ENCODE measurements around the gene OBSCN.
A peak's percentile ranks its signal among the peaks of the same experiment; 100 is the strongest.

Gene OBSCN

DNA sequence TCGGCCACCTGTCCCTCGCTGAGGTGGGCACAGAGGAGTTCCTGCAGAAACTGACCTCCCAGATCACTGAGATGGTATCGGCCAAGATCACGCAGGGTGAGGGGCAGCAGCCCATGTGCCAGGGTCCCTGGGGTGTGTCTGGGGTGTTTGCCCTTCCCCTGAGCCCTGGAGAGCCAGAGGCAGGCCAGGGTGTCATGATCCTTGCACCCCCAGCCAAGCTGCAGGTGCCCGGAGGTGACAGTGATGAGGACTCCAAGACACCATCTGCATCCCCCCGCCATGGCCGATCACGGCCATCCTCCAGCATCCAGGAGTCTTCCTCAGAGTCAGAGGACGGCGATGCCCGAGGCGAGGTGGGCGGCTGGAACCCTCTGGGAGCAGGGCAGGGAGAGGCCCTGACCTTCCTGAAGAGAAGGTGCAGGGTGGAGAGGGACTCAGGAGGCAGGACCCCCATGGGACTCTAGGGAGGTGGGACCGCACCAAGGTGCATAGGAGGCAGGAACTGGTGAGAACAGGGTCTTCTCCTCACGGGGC lies 129.3 kb downstream of the OBSCN start:
- DNase-seq (ENCODE audit: low read depth) = no peak
- TF ChIP-seq, protein P1, sequence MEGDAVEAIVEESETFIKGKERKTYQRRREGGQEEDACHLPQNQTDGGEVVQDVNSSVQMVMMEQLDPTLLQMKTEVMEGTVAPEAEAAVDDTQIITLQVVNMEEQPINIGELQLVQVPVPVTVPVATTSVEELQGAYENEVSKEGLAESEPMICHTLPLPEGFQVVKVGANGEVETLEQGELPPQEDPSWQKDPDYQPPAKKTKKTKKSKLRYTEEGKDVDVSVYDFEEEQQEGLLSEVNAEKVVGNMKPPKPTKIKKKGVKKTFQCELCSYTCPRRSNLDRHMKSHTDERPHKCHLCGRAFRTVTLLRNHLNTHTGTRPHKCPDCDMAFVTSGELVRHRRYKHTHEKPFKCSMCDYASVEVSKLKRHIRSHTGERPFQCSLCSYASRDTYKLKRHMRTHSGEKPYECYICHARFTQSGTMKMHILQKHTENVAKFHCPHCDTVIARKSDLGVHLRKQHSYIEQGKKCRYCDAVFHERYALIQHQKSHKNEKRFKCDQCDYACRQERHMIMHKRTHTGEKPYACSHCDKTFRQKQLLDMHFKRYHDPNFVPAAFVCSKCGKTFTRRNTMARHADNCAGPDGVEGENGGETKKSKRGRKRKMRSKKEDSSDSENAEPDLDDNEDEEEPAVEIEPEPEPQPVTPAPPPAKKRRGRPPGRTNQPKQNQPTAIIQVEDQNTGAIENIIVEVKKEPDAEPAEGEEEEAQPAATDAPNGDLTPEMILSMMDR (IDR thresholded peaks at IDR 0.05; ENCODE audit: insufficient read depth, low read depth, low read length, missing control alignments) = no peak
- no peak overlapping the region for H3K4me3 ChIP-seq (ENCODE audit: low read depth, low read length)

DNA sequence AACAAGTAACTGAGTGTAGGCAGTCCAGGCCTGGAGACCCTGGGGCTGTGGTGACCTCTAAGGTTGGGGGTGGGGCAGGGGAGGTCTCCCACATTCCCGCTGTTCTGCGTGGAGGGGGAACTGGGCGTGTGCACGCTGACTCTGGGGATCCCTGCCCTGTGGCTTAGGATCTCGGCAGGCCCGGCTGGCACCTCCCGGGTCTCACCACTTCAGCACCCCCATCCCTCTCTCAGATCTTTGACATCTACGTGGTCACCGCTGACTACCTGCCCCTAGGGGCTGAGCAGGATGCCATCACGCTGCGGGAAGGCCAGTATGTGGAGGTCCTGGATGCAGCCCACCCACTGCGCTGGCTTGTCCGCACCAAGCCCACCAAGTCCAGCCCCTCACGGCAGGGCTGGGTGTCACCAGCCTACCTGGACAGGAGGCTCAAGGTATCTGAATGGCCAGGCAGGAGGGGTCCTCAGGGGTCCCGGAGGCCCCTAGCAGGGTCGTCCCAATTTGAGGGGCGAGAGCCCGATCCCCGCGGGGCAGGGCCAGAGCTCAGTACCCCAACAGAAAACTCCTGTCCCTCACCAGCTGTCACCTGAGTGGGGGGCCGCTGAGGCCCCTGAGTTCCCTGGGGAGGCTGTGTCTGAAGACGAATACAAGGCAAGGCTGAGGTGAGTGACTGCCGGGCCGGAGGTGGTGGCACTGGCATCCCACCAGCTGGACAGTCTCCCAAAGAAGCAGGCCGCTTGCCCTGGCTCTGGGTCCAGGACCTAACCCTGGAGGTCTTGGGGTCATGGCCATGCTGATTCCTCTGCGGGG lies 130.1 kb downstream of the OBSCN start:
- TF ChIP-seq, protein P1 (IDR thresholded peaks at IDR 0.05; ENCODE audit: insufficient read depth, low read depth, low read length, missing control alignments) = no peak
- no peak overlapping the region for H3K4me3 ChIP-seq (ENCODE audit: low read depth, low read length)
- DNase-seq (ENCODE audit: low read depth) = no peak

DNA sequence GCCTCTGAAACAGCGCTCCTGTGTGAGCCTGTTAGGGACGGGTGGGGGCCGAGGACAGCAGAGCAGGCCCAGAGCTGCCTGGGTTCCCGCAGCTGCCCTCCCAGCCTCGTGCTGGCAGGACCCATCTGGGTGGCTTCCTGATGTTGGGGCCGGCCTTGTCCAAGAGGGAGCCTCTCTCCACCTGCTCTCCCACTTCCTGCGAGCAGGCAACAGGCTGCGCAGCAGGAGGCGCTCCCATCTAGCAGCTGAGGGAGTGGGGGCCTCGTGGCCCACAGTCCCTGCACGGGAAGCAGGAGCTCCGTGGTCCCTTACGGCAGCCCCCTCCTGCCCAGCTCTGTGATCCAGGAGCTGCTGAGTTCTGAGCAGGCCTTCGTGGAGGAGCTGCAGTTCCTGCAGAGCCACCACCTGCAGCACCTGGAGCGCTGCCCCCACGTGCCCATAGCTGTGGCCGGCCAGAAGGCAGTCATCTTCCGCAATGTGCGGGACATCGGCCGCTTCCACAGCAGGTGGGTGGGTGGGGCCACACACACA lies 130.7 kb downstream of the OBSCN start:
- DNase-seq (ENCODE audit: low read depth) = no peak
- H3K4me3 ChIP-seq (ENCODE audit: low read depth, low read length) = no peak overlapping the region
- TF ChIP-seq, protein P1 (IDR thresholded peaks at IDR 0.05; ENCODE audit: insufficient read depth, low read depth, low read length, missing control alignments) = no peak

DNA sequence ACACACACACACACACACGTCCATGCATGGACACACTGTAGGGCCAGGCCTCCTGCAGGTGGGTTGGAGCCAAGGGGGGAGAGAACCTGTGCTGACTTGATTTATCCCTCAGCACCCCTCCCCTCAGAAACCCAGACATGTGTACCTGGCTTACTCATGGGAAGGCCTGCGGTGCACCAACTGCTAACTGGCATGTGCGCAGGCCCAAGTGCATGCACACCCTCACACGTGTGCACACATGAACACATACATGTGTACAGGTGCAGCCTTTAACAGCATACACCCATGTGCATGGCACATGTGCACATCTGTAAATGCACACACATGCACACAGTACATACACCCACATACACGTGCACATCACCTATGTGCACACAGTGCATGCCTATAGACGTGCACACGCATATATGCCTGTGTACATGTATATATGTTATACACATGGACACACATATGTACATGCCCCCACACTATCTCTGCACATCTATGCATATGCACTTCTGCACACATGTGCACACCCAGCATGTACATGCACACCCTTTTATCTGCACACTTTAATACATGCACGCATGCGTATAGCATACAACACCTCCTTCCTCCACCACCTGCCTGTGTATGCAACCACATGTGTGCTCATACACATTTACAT lies 131.3 kb downstream of the OBSCN start:
- no peak for DNase-seq (ENCODE audit: low read depth)
- no peak overlapping the region for H3K4me3 ChIP-seq (ENCODE audit: low read depth, low read length)
- TF ChIP-seq, protein P1 (IDR thresholded peaks at IDR 0.05; ENCODE audit: insufficient read depth, low read depth, low read length, missing control alignments) = no peak

DNA sequence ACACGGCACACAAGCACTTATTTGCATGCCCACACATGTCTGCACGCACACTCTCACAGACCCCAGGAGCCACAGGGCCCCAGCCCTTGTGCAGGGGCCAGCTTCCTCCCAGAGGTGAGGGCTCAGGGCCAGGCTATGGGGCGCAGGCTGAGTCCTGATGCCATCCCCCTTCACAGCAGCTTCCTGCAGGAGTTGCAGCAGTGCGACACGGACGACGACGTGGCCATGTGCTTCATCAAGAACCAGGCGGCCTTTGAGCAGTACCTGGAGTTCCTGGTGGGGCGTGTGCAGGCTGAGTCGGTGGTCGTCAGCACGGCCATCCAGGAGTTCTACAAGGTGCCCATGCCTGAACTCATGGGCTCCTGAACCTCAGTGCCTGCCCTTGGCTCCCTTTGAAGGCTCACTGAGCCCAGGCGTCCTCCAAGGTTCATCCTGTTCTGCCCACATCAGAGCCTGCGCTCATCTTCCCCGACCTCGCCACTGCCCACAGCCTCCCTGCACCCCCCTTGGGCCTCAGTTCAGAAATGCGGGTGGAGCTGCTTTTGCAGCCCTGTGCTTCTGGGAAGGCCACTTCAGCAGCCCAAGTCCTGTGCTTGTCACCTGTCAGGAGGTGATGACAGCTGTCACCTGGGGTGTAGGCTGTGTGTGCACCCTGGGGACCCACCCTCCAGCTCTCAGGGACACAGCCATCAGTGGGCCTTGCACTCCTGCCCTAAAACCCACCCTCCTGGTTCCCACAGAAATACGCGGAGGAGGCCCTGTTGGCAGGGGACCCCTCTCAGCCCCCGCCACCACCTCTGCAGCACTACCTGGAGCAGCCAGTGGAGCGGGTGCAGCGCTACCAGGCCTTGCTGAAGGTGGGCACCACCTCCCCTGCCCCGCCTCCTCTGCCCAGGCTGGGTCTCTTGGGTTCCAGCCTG lies 132.2 kb downstream of the OBSCN start:
- no peak overlapping the region for H3K4me3 ChIP-seq (ENCODE audit: low read depth, low read length)
- DNase-seq (ENCODE audit: low read depth) = no peak
- TF ChIP-seq, protein P1 (IDR thresholded peaks at IDR 0.05; ENCODE audit: insufficient read depth, low read depth, low read length, missing control alignments) = no peak

DNA sequence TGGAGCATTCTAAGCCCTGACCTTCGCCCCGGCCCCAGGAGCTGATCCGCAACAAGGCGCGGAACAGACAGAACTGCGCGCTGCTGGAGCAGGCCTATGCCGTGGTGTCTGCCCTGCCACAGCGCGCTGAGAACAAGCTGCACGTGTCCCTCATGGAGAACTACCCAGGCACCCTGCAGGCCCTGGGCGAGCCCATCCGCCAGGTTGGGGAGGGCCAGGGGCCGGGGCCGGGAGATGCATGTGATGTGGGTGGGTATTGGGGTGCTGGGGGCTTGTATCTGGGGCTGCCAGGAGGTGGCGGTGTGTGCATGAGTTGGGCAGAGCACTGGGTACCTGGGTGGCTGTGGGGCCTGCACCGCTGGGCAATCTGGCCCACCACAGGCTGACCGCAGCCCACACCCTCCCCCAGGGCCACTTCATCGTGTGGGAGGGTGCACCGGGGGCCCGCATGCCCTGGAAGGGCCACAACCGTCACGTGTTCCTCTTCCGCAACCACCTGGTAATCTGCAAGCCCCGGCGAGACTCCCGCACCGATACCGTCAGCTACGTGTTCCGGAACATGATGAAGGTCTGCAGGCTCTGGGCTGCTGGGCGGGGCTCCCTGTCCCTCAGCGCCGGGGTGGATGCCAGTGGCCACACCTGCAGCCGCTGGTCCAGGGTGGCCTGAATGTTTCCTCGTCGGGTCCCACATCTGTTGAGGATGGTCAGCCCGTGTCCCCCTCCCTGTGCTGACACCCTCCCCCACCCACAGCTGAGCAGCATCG lies 133.0 kb downstream of the OBSCN start:
- no peak overlapping the region for H3K4me3 ChIP-seq (ENCODE audit: low read depth, low read length)
- DNase-seq (ENCODE audit: low read depth) = peak; percentile 10
- TF ChIP-seq, protein P1 (IDR thresholded peaks at IDR 0.05; ENCODE audit: insufficient read depth, low read depth, low read length, missing control alignments) = peak; percentile 44

Measured in GM12865 (cell line).